Neural progenitor cell (in vitro differentiated cells): Measurements from ENCODE around the gene PYGB.

ENCODE experiments used
- CTCF ChIP-seq: fragments of 200-600 bp; sonication (generic); IDR thresholded peaks from 2 replicates; pipeline ENCODE4 v1.5.1; 2017; ENCODE audit warnings: antibody characterized with exemption, mild to moderate bottlenecking
- EZH2 ChIP-seq: fragments of 200-600 bp; sonication (generic); IDR thresholded peaks from 2 replicates; pipeline ENCODE4 v1.6.1; 2017; ENCODE audit warnings: antibody characterized with exemption, mild to moderate bottlenecking, moderate library complexity
- EZH2phosphoT487 ChIP-seq: fragments of 200-600 bp; sonication (generic); IDR thresholded peaks from 2 replicates; pipeline ENCODE4 v1.6.1; 2017; ENCODE audit warnings: antibody characterized with exemption

GRCh38 chr20:25339608-25340007 lies 91.7 kb downstream of the PYGB start:
- TF ChIP-seq EZH2phosphoT487 (no peak), CTCF (no peak), EZH2 (no peak)
